Measurements from ENCODE around the gene NLGN4Y.

NLGN4Y gene

GRCh38 chrY:14644157-14644952 is 120.0 kb downstream of the NLGN4Y start:
- DNase-seq (ENCODE audit: low spot score) = no peak

DNA sequence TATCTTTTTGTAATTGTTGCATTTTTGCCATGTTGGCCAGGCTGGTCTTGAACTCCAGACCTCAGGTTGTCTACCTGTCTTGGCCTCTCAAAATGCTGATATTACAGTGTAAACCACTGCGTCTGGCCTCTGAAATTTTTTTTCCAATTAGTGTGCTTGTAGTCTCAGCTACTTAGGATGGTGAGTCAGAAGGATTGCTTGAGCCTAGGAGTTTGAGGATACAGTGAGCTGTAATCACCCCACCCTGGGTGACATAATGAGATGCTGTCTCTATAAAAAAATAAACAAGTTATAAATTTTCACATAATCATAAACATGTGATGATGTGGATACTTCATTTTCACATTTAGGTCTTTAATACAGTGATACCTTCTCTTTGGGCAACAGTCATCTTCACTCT is 154.9 kb downstream of the NLGN4Y start:
- DNase-seq (ENCODE audit: low spot score) = no peak

DNA sequence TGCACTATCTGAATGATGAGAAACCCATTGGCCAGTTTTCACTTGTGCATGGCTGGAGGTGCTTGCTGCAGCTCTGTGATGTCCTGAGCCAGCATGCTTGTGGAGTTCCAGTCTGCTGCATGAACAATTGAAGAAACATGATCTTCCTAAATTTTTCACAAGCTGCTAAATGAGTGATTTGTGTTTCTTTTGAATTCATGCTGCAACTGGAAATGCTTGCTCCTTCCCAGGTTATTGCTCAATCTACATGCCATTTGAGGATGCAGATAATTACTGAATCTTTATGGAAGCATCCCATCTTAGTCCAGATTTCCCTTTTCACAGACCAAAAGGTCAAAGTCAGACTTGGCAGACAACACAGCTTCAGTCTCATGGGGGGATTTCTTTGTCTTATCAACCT is 170.2 kb downstream of the NLGN4Y start:
- peak; percentile 24 for DNase-seq (ENCODE audit: low spot score)

DNA sequence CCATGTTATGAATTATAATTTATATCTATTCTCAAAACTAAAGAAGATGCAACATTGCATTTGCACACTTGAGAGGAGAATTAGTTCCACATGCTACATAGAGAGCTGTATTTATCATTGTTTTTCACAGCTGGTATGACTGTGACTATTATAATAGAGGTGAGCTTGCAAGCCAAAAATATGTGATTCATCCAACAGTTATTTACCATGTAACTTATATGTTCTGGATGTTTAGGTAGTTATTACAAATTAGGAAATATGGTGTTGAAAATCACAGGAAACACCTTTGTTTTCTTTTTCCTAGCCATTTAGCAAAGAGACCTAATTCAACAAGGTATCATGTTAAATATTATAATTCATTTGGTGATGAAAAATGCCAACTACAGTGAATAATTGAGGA is 183.8 kb downstream of the NLGN4Y start:
- no peak for DNase-seq (ENCODE audit: low spot score)

- DNase-seq (ENCODE audit: low spot score) = no peak
Observed at GRCh38 chrY:14741596-14741995, 217.3 kb downstream of the NLGN4Y start.

DNA sequence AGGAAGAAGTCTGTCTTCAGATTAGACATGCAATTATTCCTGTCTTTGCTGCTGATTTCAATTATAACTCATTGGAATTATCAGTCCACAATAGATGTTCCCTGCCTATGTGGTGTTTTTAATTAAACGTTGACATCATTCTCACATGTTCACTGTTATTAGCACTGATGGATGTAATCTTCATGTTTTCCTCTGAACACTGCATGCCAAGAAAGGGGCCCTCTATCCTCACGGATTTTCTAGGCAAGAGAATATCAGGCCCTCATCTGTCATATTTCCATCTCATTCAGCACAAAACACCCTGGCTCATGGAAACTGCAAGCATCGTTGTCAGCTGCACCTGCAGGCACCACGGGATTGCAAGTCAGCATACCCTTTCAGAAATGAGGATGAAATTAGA is 224.0 kb downstream of the NLGN4Y start:
- no peak for DNase-seq (ENCODE audit: low spot score)

DNA sequence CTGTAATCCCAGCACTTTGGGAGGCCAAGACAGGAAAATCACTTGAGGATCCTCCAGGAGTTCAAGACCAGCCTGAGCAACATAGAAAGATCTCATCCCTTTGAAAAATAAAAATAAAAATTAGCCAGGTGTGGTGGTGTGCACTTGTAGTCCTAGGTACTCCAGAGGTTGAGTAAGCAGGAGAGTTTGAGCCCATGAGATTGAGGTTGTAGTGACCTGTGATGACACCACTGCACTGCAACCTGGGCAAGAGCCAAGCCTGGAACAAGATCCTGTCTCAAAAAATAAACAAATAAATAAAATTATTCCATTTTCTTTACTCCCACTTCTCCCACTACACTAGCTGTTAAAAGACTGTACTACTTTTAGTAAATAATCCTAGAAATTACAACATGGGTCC is 231.2 kb downstream of the NLGN4Y start:
- no peak for DNase-seq (ENCODE audit: low spot score)

DNA sequence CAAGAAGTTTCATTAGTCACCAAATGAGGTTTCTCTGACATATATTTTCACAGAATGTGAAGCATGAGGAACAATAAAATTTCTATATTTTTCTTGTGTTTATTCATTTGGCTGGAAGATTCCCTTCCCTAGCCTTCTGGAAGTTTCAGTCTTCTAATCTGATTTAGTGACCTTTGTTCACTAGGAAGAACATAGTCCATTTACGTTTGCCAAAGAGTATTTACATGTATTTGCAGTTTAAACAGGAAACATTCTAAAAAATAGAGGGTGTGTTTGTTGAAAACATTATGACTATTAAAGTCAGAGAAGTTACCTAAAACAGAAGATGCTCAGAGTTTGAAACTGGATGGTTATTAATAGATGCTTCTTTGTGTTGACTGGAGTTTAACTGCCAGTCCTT is 238.6 kb downstream of the NLGN4Y start:
- DNase-seq (ENCODE audit: low spot score) = no peak

- no peak for DNase-seq (ENCODE audit: low spot score)
Observed at GRCh38 chrY:14763600-14763999, 239.3 kb downstream of the NLGN4Y start.

DNA sequence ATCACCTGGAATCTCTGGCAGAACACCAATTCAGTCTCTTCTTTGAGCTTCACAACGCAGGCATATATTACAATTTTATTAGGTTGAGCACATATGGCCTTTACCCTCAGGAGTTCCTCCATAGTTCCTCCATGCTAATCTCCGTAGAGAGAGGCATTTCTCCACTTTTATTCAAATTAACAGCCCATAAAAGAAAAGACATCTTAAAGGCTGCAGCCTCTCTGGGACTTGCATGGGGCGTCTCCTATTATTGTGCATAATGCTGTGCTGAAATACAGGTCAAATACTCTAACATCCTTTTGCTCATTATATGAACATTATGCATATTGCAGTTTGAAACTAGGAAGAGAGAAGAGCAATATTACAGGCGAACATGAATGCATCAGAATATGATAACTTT is 253.9 kb downstream of the NLGN4Y start:
- no peak for DNase-seq (ENCODE audit: low spot score)

DNA sequence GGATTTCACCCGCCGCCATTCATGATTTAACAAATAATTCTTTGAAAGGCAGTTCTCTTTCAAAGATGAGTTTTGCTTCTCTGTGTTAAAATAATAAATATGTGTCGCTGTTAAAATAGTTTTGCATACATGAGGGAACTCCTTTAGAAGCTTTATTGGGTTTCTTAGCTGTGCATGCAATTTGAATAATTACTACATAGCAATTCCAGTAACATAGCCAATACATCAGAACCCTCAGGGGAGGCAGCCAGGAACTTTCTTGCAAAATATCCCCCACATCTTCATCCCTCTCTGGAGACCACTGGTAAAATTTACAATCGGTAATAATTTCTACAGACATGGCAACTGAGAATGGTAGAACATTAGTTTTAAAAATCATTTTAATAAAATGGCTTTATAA is 268.8 kb downstream of the NLGN4Y start:
- DNase-seq (ENCODE audit: low spot score) = no peak

GRCh38 chrY:14793674-14794073 is 269.3 kb downstream of the NLGN4Y start:
- no peak for DNase-seq (ENCODE audit: low spot score)

- DNase-seq (ENCODE audit: low spot score) = no peak
Observed at GRCh38 chrY:14798010-14798409, 273.7 kb downstream of the NLGN4Y start.

DNA sequence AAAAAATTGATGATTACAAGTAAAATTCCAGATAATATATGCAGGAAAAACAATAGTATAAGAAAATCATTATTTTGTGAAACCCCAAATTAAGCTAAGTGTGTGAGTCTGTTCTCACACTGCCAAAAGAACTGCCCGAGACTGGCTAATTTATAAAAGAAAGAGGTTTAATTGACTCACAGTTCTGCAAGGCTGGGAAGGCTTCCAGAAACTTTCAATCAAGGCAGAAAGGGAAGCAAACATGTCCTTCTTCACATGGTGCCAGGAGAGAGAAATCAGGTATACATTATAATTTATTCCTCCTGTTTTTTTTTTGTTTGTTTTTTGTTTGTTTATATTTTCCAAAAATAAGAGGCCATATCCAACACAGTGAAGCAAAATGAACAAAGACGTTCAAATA is 276.8 kb downstream of the NLGN4Y start:
- DNase-seq (ENCODE audit: low spot score) = peak; percentile 15

GRCh38 chrY:14802125-14802524 is 277.8 kb downstream of the NLGN4Y start:
- DNase-seq (ENCODE audit: low spot score) = no peak

GRCh38 chrY:14804041-14804440 is 279.7 kb downstream of the NLGN4Y start:
- no peak for DNase-seq (ENCODE audit: low spot score)

- DNase-seq (ENCODE audit: low spot score) = no peak
Observed at GRCh38 chrY:14818452-14818851, 294.1 kb downstream of the NLGN4Y start.

DNA sequence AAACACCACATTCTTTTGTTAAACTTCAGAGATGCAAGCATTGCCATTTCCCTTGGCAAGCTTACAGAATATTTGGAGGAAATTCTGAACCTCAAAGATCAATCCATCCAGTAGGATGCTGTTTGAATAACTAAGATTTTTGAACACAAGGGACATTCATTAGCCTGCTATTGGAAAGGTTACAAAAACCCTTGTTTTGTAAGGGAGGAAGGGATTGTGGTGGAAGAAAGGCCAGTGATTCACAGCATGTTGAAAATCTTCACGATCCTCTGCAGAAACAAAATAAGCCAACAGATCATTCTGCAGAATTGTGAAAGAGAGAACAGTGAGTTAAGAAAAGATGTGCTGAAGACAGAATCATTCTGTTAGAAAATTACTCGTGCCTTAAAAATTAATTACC is 297.9 kb downstream of the NLGN4Y start:
- DNase-seq (ENCODE audit: low spot score) = no peak

DNA sequence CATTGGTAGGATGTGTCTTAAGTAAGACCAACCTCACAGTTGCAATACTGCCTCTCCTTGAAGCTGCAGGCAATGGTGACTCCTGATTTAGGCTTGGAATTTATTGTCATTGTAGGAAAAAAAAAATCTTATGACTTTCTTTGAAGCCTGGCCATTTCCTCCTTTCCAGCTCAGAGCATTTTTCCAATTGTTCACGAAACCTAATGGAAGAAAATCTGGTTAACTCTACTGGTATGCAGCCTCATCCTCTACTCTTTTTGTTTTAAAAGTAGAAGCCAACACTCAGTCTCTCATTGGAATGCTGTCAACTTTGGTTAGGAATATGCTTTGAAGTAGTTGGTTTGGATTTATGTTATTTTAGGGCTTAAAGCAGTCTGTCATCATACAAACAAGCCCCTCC is 298.6 kb downstream of the NLGN4Y start:
- no peak for DNase-seq (ENCODE audit: low spot score)

GRCh38 chrY:14824583-14824982 is 300.3 kb downstream of the NLGN4Y start:
- no peak for DNase-seq (ENCODE audit: low spot score)

GRCh38 chrY:14825728-14826127 is 301.4 kb downstream of the NLGN4Y start:
- DNase-seq (ENCODE audit: low spot score) = no peak

DNA sequence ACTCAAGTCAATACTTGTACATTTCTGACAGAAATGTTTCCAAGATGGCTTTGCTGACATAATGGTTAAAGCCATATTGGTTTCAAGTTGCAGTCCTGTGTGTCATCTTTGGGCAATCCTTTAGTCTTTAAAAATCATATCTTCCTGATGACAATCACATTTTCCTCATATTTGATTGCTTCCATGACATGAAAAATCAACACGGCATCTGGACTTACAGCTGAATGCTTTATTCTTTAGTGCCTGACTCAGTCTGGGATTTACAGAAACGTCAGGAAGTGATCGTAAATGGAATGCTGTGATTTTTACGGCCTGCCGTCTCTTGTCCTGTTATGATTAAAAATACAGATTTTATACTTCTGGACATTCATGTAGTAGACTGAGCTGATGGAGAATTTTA is 304.2 kb downstream of the NLGN4Y start:
- DNase-seq (ENCODE audit: low spot score) = no peak

DNA sequence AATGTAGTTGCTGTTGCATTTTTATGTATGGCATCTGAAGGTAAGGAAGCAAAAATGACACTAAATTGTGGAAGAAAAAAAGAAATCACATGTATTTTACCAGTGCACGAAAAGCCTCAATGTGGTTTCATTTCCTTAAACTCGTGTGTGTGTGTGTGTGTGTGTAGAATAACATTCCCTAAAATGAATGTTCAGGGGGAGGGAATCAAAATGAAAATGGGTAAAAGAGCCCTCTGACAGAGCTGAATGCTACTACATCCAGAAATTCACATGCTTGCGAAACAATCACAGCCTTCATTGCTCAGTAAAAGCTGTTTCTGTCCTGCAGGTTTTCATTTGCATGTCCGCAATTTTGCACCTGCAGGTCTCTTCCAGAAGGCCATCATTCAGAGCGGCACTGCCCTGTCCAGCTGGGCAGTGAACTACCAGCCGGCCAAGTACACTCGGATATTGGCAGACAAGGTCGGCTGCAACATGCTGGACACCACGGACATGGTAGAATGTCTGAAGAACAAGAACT is 305.1 kb downstream of the NLGN4Y start:
- no peak for DNase-seq (ENCODE audit: low spot score)

Measured in cerebellar cortex (tissue), 1 donor.